Gastrocnemius medialis (tissue), 4 donors: Measurements from ENCODE around the gene BICDL2. TPM values are rescaled to one million over a fixed set of nuclear protein-coding genes. Genes with fewer than 3 reads are reported as not detected.

ENCODE experiments used
- ATAC-seq, 2 donors: fragments of 150-250 bp; one replicate each; pipeline ENCODE4 v1.9.1; 2016
- DNase-seq, 2 donors: peaks; one replicate each; pipeline ENCODE4 v3.0.0-alpha.2; 2019
- H3K27ac ChIP-seq, 4 donors: fragments of 200-600 bp; sonication (generic); 1 replicate in 1 of 4; 2 replicates in 3 of 4; pipeline ENCODE4 v1.5.1; 2016 to 2018; ENCODE audit warnings: mild to moderate bottlenecking in 2 of 4, moderate library complexity in 1 of 4
- H3K27me3 ChIP-seq, 3 donors: fragments of 200-600 bp; sonication (generic) in 2 of 3; 1 replicate in 1 of 3; 2 replicates in 2 of 3; pipeline versions ENCODE4 v1.5.1 to v1.6.0; 2016 to 2019; ENCODE audit warnings: mild to moderate bottlenecking in 1 of 3, moderate library complexity in 1 of 3
- H3K36me3 ChIP-seq, 2 donors: fragments of 200-600 bp; sonication (generic) in 1 of 2; one replicate each; pipeline ENCODE4 v1.5.1; 2017 to 2018
- H3K4me1 ChIP-seq, 2 donors: fragments of 200-600 bp; sonication (generic) in 1 of 2; one replicate each; pipeline ENCODE4 v1.5.1; 2016 to 2017; ENCODE audit warnings: mild to moderate bottlenecking in 2 of 2
- H3K4me3 ChIP-seq, 4 donors: fragments of 200-600 bp; sonication (generic) in 3 of 4; 1 replicate in 1 of 4; 2 replicates in 3 of 4; pipeline ENCODE4 v1.5.1; 2016 to 2019; ENCODE audit warnings: mild to moderate bottlenecking in 2 of 4
- H3K9me3 ChIP-seq, 3 donors: fragments of 200-600 bp; sonication (generic) in 2 of 3; 1 replicate in 1 of 3; 2 replicates in 2 of 3; pipeline ENCODE4 v1.5.1; 2016 to 2019
- CTCF ChIP-seq, 5 experiments: fragments of 450-650 bp in 3 of 5; fragments of 200-600 bp in 2 of 5; sonication (generic) in 2 of 5; IDR thresholded peaks in 4 of 5; conservative IDR thresholded peaks in 1 of 5; 1 replicate in 4 of 5; 2 replicates in 1 of 5; pipeline ENCODE4 v1.5.1; 2016 to 2019; ENCODE audit warnings: antibody characterized with exemption in 5 of 5, mild to moderate bottlenecking in 3 of 5, moderate library complexity in 3 of 5
- POLR2A ChIP-seq, 2 donors: fragments of 450-650 bp; IDR thresholded peaks; one replicate each; pipeline ENCODE4 v1.6.1; 2017; ENCODE audit warnings: antibody characterized with exemption in 2 of 2, mild to moderate bottlenecking in 2 of 2, moderate library complexity in 2 of 2
- in situ Hi-C, 4 donors: fragments of 200-750 bp; cut with MboI; loops; one replicate each; pipeline versions ENCODE4 v1.15.0 to v1.8.0; 2017; ENCODE audit warnings: low sequenced_read_pairs in 4 of 4
- intact Hi-C: fragments of 100-400 bp; cut with DNase I; formaldehyde crosslinking; loops from one replicate; pipeline ENCODE4 v1.15.1; 2023; ENCODE audit warnings: low total_unique reads
- total RNA-seq, 4 donors: library from RNA; depleted of rRNA; stranded (reverse); fragments of >200 nt; gene quantifications; one replicate each; pipeline versions ENCODE4 v1.1.0 to v1.2.3, GENCODE V29; 2016

The BICDL2 gene
- total RNA-seq, 4 donors from 2014 or later = 0.32 TPM; not detected in 3

GRCh38 chr16:3007059-3007956 lies 29.4 kb downstream of the BICDL2 start:
- Histone ChIP-seq H3K27me3 (peaks cover 9 to 12% (median 11%) of the 10 kb centered on the region in 3 donors), H3K9me3 (no peaks in the 10 kb centered on the region), H3K27ac (no peak overlapping the region), H3K4me3 (no peak overlapping the region), H3K36me3 (peaks cover 0 to 12% of the 10 kb centered on the region in 2 donors), H3K4me1 (peaks cover 4 to 6% of the 10 kb centered on the region in 2 donors)
- intact Hi-C loops = no loop called here
- ATAC-seq (no peak), DNase-seq (no peak)
- TF ChIP-seq POLR2A (IDR thresholded peaks at IDR 0.05) (no peak), CTCF (IDR thresholded peaks at IDR 0.05 in 4 of 5, conservative IDR thresholded peaks at IDR 0.05 in 1 of 5) (no peak)
- in situ Hi-C loops = no loop called here

- ATAC-seq = peak; percentile 13 to 18
- H3K4me1 ChIP-seq = peaks cover 4 to 6% of the 10 kb centered on the region in 2 donors
- H3K27ac ChIP-seq = peak overlapping the region; percentile 68 to 83 (median 71)
- no peaks in the 10 kb centered on the region for H3K9me3 ChIP-seq
- TF ChIP-seq CTCF (IDR thresholded peaks at IDR 0.05 in 4 of 5, conservative IDR thresholded peaks at IDR 0.05 in 1 of 5) (no peak), POLR2A (IDR thresholded peaks at IDR 0.05) (no peak)
- in situ Hi-C loops (no loop called here), intact Hi-C loops (loop anchor here (1.0 kb wide), 1 partner anchor 15 kb away; the partner anchor contains the start of gene TNFRSF12A)
- H3K36me3 ChIP-seq = peaks cover 0 to 12% of the 10 kb centered on the region in 2 donors
- DNase-seq = no peak
- peak overlapping the region; percentile 53 to 58 (median 54) for H3K4me3 ChIP-seq
- H3K27me3 ChIP-seq = peaks cover 0 to 4% (median 0%) of the 10 kb centered on the region in 3 donors
Measured at GRCh38 chr16:3004781-3005284, 31.9 kb downstream of the BICDL2 start.

- in situ Hi-C loops = no loop called here
- peaks cover 4 to 6% of the 10 kb centered on the region in 2 donors for H3K4me1 ChIP-seq
- H3K27me3 ChIP-seq = peaks cover 0 to 2% (median 0%) of the 10 kb centered on the region in 3 donors
- H3K9me3 ChIP-seq = no peaks in the 10 kb centered on the region
- intact Hi-C loops = loop anchor here (1.0 kb wide), 1 partner anchor 16 kb away; the partner anchor contains the start of gene TNFRSF12A
- DNase-seq (no peak), ATAC-seq (peak; percentile 39 to 48)
- H3K27ac ChIP-seq = peak overlapping the region in 2 of 4 donors; percentile 35 to 46
- H3K36me3 ChIP-seq = peaks cover 0 to 12% of the 10 kb centered on the region in 2 donors
- peak overlapping the region in 1 of 4 donors; percentile 53 for H3K4me3 ChIP-seq
- TF ChIP-seq POLR2A (IDR thresholded peaks at IDR 0.05) (no peak), CTCF (IDR thresholded peaks at IDR 0.05 in 4 of 5, conservative IDR thresholded peaks at IDR 0.05 in 1 of 5) (no peak)
Measured at GRCh38 chr16:3004319-3004718, 32.4 kb downstream of the BICDL2 start.

- TF ChIP-seq CTCF (IDR thresholded peaks at IDR 0.05 in 4 of 5, conservative IDR thresholded peaks at IDR 0.05 in 1 of 5) = peak; percentile 22 to 69 (median 63)
- peak; percentile 88 to 89 for TF ChIP-seq POLR2A (IDR thresholded peaks at IDR 0.05)
- in situ Hi-C loops (no loop called here), intact Hi-C loops (loop anchor here (1.0 kb wide), 2 partner anchors 17 to 25 kb away; partner anchors contain the start of gene TNFRSF12A)
- Histone ChIP-seq H3K27me3 (peaks cover 0 to 2% (median 0%) of the 10 kb centered on the region in 3 donors), H3K27ac (peak overlapping the region in 3 of 4 donors; percentile 46 to 58 (median 49)), H3K4me3 (peak overlapping the region in 3 of 4 donors; percentile 27 to 33 (median 28)), H3K4me1 (peaks cover 4 to 6% of the 10 kb centered on the region in 2 donors), H3K36me3 (peaks cover 0 to 12% of the 10 kb centered on the region in 2 donors), H3K9me3 (no peaks in the 10 kb centered on the region)
- DNase-seq (peak; percentile 97 to 98), ATAC-seq (peak; percentile 98 to 99)
Measured at GRCh38 chr16:3003582-3004270, 33.0 kb downstream of the BICDL2 start.
